Astrocyte (in vitro differentiated cells and primary cell): ENCODE data around the gene EVL. TPM values are rescaled to one million over a fixed set of nuclear protein-coding genes. Genes with fewer than 3 reads are reported as not detected.

Experiments used
- DNase-seq: peaks from one replicate; pipeline ENCODE4 v3.0.0-alpha.2; 2010; ENCODE audit warnings: low read depth
- FAIRE-seq: peaks from 2 replicates; lab custom pipeline; 2011; peaks lifted over from hg19 to GRCh38; lab: Jason Lieb, UNC
- H2AFZ ChIP-seq: 2 replicates; pipeline ENCODE4 v1.6.0; 2012; ENCODE audit warnings: low read depth, low read length, inconsistent platforms
- H3K27ac ChIP-seq: 2 replicates; pipeline ENCODE4 v1.5.1; 2011; ENCODE audit warnings: low read depth, low read length, inconsistent platforms
- H3K27me3 ChIP-seq: 2 replicates; pipeline ENCODE4 v1.6.0; 2011; ENCODE audit warnings: low read length, inconsistent platforms; ENCODE audit not compliant: insufficient read depth
- H3K36me3 ChIP-seq: 2 replicates; pipeline ENCODE4 v1.5.1; 2011; ENCODE audit warnings: low read length, inconsistent platforms; ENCODE audit not compliant: insufficient read depth
- H3K4me1 ChIP-seq: 2 replicates; pipeline ENCODE4 v1.5.1; 2011; ENCODE audit warnings: low read length, inconsistent platforms; ENCODE audit not compliant: insufficient read depth
- H3K4me2 ChIP-seq: 2 replicates; pipeline ENCODE4 v1.6.0; 2012; ENCODE audit warnings: low read length, inconsistent platforms
- H3K4me3 ChIP-seq: 2 replicates; pipeline ENCODE4 v1.5.1; 2011; ENCODE audit warnings: low read depth, mild to moderate bottlenecking, low read length, inconsistent platforms; ENCODE audit not compliant: insufficient read depth
- H3K79me2 ChIP-seq: 2 replicates; pipeline ENCODE4 v1.6.0; 2012; ENCODE audit warnings: mild to moderate bottlenecking, low read length, inconsistent platforms; ENCODE audit not compliant: insufficient read depth
- H3K9ac ChIP-seq: 2 replicates; pipeline ENCODE4 v1.6.0; 2012; ENCODE audit warnings: mild to moderate bottlenecking, low read length, inconsistent platforms
- H3K9me3 ChIP-seq: 2 replicates; pipeline ENCODE4 v1.5.1; 2012; ENCODE audit warnings: low read depth, mild to moderate bottlenecking, low read length, inconsistent platforms; ENCODE audit not compliant: insufficient read depth
- H4K20me1 ChIP-seq: 2 replicates; pipeline ENCODE4 v1.6.0; 2012; ENCODE audit warnings: low read length, inconsistent platforms; ENCODE audit not compliant: insufficient read depth
- H3K27ac Mint-ChIP-seq: one replicate; pipeline ENCODE4 v1.8.0; 2021; ENCODE audit warnings: mild to moderate bottlenecking, mixed read lengths; ENCODE audit not compliant: unreplicated experiment
- H3K27me3 Mint-ChIP-seq: one replicate; pipeline ENCODE4 v1.8.0; 2021; ENCODE audit warnings: low read depth, mixed read lengths; ENCODE audit not compliant: unreplicated experiment
- H3K36me3 Mint-ChIP-seq: one replicate; pipeline ENCODE4 v1.8.0; 2021; ENCODE audit warnings: low read depth, mixed read lengths; ENCODE audit not compliant: unreplicated experiment
- H3K4me1 Mint-ChIP-seq: one replicate; pipeline ENCODE4 v1.8.0; 2021; ENCODE audit warnings: low read depth, mixed read lengths; ENCODE audit not compliant: unreplicated experiment
- H3K4me3 Mint-ChIP-seq: one replicate; pipeline ENCODE4 v1.8.0; 2021; ENCODE audit warnings: mild to moderate bottlenecking, moderate library complexity, mixed read lengths; ENCODE audit not compliant: unreplicated experiment
- H3K9me3 Mint-ChIP-seq: one replicate; pipeline ENCODE4 v1.8.0; 2021; ENCODE audit warnings: mild to moderate bottlenecking, mixed read lengths; ENCODE audit not compliant: unreplicated experiment
- CTCF ChIP-seq: IDR thresholded peaks from 2 replicates; pipeline ENCODE4 v1.5.1; 2011; ENCODE audit warnings: low read depth, mild to moderate bottlenecking, inconsistent platforms, low read length, moderate library complexity; ENCODE audit not compliant: insufficient read depth
- EZH2 ChIP-seq: IDR thresholded peaks from 2 replicates; pipeline ENCODE4 v1.6.1; 2012; ENCODE audit warnings: mild to moderate bottlenecking, low read length, inconsistent platforms; ENCODE audit not compliant: insufficient read depth
- total RNA-seq: library from RNA; stranded (reverse); gene quantifications from 2 replicates; pipeline ENCODE4 v1.2.1, GENCODE V29; 2021

Gene EVL
- total RNA-seq, 1 donor from 2014 or later: 48.9 TPM

GRCh38 chr14:100020629-100021028, 44.6 kb upstream of the EVL start:
- no peak overlapping the region for H3K4me3 Mint-ChIP-seq
- no peaks in the 10 kb centered on the region for H3K9me3 Mint-ChIP-seq
- Histone ChIP-seq H3K27me3 (no peaks in the 10 kb centered on the region), H3K4me2 (no peak overlapping the region), H3K4me1 (peaks cover 27% of the 10 kb centered on the region), H3K79me2 (peaks cover 80% of the 10 kb centered on the region), H2AFZ (no peak overlapping the region), H3K9me3 (no peaks in the 10 kb centered on the region), H4K20me1 (peaks cover 75% of the 10 kb centered on the region), H3K9ac (no peak overlapping the region), H3K4me3 (no peak overlapping the region), H3K27ac (no peak overlapping the region), H3K36me3 (no peaks in the 10 kb centered on the region)
- no peaks in the 10 kb centered on the region for H3K36me3 Mint-ChIP-seq
- no peaks in the 10 kb centered on the region for H3K27me3 Mint-ChIP-seq
- FAIRE-seq (no peak), DNase-seq (no peak)
- peaks cover 42% of the 10 kb centered on the region for H3K4me1 Mint-ChIP-seq
- H3K27ac Mint-ChIP-seq: no peak overlapping the region
- TF ChIP-seq CTCF: no peak
- TF ChIP-seq EZH2: no peak

- no peak overlapping the region for H2AFZ ChIP-seq
- TF ChIP-seq EZH2 (no peak), CTCF (no peak)
- Mint-ChIP-seq H3K27me3 (no peaks in the 10 kb centered on the region), H3K4me1 (peaks cover 40% of the 10 kb centered on the region), H3K4me3 (no peak overlapping the region), H3K36me3 (no peaks in the 10 kb centered on the region), H3K9me3 (no peaks in the 10 kb centered on the region), H3K27ac (no peak overlapping the region)
- H3K4me2 ChIP-seq: no peak overlapping the region
- no peaks in the 10 kb centered on the region for H3K27me3 ChIP-seq
- H3K9me3 ChIP-seq: no peaks in the 10 kb centered on the region
- H3K4me1 ChIP-seq: peaks cover 22% of the 10 kb centered on the region
- no peak for FAIRE-seq
- no peak overlapping the region for H3K27ac ChIP-seq
- H4K20me1 ChIP-seq: peaks cover 65% of the 10 kb centered on the region
- H3K36me3 ChIP-seq: no peaks in the 10 kb centered on the region
- peaks cover 85% of the 10 kb centered on the region for H3K79me2 ChIP-seq
- DNase-seq: peak; percentile 84
- no peak overlapping the region for H3K9ac ChIP-seq
- H3K4me3 ChIP-seq: no peak overlapping the region
These were observed 42.3 kb upstream of the EVL start for GRCh38 chr14:100022772-100023451.

GRCh38 chr14:100025111-100025510, 40.1 kb upstream of the EVL start:
- Histone ChIP-seq H2AFZ (no peak overlapping the region), H3K79me2 (peaks cover 74% of the 10 kb centered on the region), H3K9me3 (no peaks in the 10 kb centered on the region), H3K9ac (no peak overlapping the region), H3K36me3 (no peaks in the 10 kb centered on the region), H3K4me2 (no peak overlapping the region), H3K4me3 (no peak overlapping the region), H3K27me3 (no peaks in the 10 kb centered on the region), H4K20me1 (peaks cover 43% of the 10 kb centered on the region), H3K4me1 (peaks cover 20% of the 10 kb centered on the region), H3K27ac (no peak overlapping the region)
- H3K9me3 Mint-ChIP-seq: no peaks in the 10 kb centered on the region
- no peaks in the 10 kb centered on the region for H3K36me3 Mint-ChIP-seq
- H3K27me3 Mint-ChIP-seq: no peaks in the 10 kb centered on the region
- DNase-seq: no peak
- H3K27ac Mint-ChIP-seq: peak overlapping the region; percentile 55
- TF ChIP-seq EZH2 (no peak), CTCF (peak; percentile 12)
- no peak for FAIRE-seq
- peaks cover 30% of the 10 kb centered on the region for H3K4me1 Mint-ChIP-seq
- H3K4me3 Mint-ChIP-seq: no peak overlapping the region
